ENCODE results near the gene IFIH1.

IFIH1 gene

DNA sequence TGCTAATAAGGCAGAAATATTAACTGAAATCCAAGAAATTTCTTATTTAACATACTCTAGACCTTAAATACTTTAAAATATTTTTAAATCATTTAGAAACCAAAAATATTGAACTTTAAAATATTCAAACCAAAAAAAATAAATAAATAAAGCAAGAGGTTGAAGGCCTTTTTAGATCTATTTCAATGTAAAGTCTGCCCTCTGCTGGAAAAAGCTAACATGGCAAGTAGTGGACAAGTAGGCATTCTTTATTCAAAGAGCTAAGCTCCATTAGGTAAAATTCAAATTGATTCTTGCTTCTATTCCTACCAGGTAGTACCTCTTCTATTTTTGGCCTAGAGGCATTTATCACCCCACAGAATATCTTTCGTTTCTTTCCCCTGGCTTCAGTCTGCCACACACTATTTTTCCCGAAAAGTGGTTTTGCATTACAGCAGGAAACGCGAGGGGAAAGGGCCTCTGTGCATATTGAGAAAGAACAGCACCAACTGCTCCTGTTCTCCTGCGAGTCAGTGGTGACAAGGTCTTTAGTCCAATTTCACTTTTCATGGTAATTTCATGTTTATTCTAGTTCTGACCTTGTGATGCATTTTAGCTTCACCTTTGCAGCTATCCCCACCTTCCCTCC lies 20.4 kb downstream of the IFIH1 start:
- Histone ChIP-seq H3K79me1 (ENCODE audit: low read depth, low read length) (no peaks in the 10 kb centered on the region), H3K4ac (ENCODE audit: low read length) (no peak overlapping the region), H4K8ac (ENCODE audit: low read depth, low read length) (no peak overlapping the region), H3K9ac (ENCODE audit: low read depth, low read length, poor library complexity) (no peak overlapping the region), H3K18ac (ENCODE audit: low read length) (no peak overlapping the region), H2BK5ac (ENCODE audit: low read length) (no peak overlapping the region), H2BK15ac (ENCODE audit: low read length) (no peak overlapping the region), H3K23ac (ENCODE audit: low read depth, low read length, poor library complexity) (no peak overlapping the region), H3K27ac (replicated peaks; ENCODE audit: low read length) (no peak overlapping the region), H2AFZ (ENCODE audit: low read length) (no peak overlapping the region), H3K14ac (ENCODE audit: low read length) (no peak overlapping the region), H3K36me3 (replicated peaks in 1 of 2; ENCODE audit: control insufficient read depth in 2 of 2, insufficient read depth in 2 of 2, low read length in 2 of 2) (no peaks in the 10 kb centered on the region), H4K91ac (ENCODE audit: low read depth, low read length, poor library complexity) (no peak overlapping the region), H3K9me3 (replicated peaks in 1 of 2; ENCODE audit: control insufficient read depth in 2 of 2, insufficient read depth in 1 of 2, low read depth in 1 of 2, low read length in 2 of 2) (no peaks in the 10 kb centered on the region), H2AK5ac (ENCODE audit: low read depth, low read length) (no peak overlapping the region), H2BK120ac (ENCODE audit: low read depth, low read length) (no peak overlapping the region), H2BK12ac (ENCODE audit: low read length) (no peak overlapping the region), H3K4me1 (ENCODE audit: control insufficient read depth in 2 of 2, insufficient read depth in 1 of 2, low read depth in 1 of 2, low read length in 2 of 2) (no peaks in the 10 kb centered on the region), H3K27me3 (ENCODE audit: control insufficient read depth in 3 of 3, insufficient read depth in 3 of 3, low read depth in 1 of 3, low read length in 3 of 3) (peaks cover 0 to 8% (median 0%) of the 10 kb centered on the region in 3 experiments), H3K4me3 (ENCODE audit: low read length in 2 of 2) (no peak overlapping the region), H3K4me2 (ENCODE audit: insufficient read depth, low read length, poor library complexity, severe bottlenecking) (no peak overlapping the region)
- DNase-seq (ENCODE audit: low spot score): peak; percentile 76
- WGBS, 2 donors (ENCODE audit: extremely low coverage in 2 of 2, insufficient read length in 2 of 2, insufficient replicate concordance in 1 of 2): no CpG with 5 or more reads among the region's 5 CpGs

DNA sequence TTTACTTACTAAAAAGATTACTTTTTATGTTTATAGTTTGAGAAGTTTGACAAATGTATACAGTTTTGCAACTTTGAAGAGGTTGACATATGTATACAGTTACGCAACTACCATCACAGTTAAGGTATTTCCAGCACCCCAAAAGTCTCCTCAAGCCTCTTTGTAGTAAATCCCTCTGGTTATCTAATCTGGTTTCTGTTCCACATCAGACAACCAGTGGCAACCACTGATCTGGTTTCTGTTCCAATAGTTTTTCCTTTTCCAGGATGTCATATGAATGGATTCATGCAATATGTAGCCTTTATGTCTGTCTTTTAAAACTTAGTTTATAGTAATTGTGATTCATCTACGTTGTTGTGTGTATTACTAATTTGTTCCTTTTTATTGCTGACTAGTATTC lies 23.5 kb downstream of the IFIH1 start:
- no peak overlapping the region for H4K91ac ChIP-seq (ENCODE audit: low read depth, low read length, poor library complexity)
- H3K36me3 ChIP-seq (replicated peaks in 1 of 2; ENCODE audit: control insufficient read depth in 2 of 2, insufficient read depth in 2 of 2, low read length in 2 of 2): no peaks in the 10 kb centered on the region
- H3K27ac ChIP-seq (replicated peaks; ENCODE audit: low read length): no peak overlapping the region
- no CpG with 5 or more reads among the region's 2 CpGs for WGBS, 2 donors (ENCODE audit: extremely low coverage in 2 of 2, insufficient read length in 2 of 2, insufficient replicate concordance in 1 of 2)
- H3K4me1 ChIP-seq (ENCODE audit: control insufficient read depth in 2 of 2, insufficient read depth in 1 of 2, low read depth in 1 of 2, low read length in 2 of 2): no peaks in the 10 kb centered on the region
- H2BK12ac ChIP-seq (ENCODE audit: low read length): no peak overlapping the region
- no peak overlapping the region for H3K4me2 ChIP-seq (ENCODE audit: insufficient read depth, low read length, poor library complexity, severe bottlenecking)
- no peaks in the 10 kb centered on the region for H3K9me3 ChIP-seq (replicated peaks in 1 of 2; ENCODE audit: control insufficient read depth in 2 of 2, insufficient read depth in 1 of 2, low read depth in 1 of 2, low read length in 2 of 2)
- H3K18ac ChIP-seq (ENCODE audit: low read length): no peak overlapping the region
- no peak overlapping the region for H2AFZ ChIP-seq (ENCODE audit: low read length)
- H3K4me3 ChIP-seq (ENCODE audit: low read length in 2 of 2): no peak overlapping the region
- no peak overlapping the region for H2BK15ac ChIP-seq (ENCODE audit: low read length)
- H3K27me3 ChIP-seq (ENCODE audit: control insufficient read depth in 3 of 3, insufficient read depth in 3 of 3, low read depth in 1 of 3, low read length in 3 of 3): peaks cover 0 to 8% (median 0%) of the 10 kb centered on the region in 3 experiments
- no peak for DNase-seq (ENCODE audit: low spot score)
- no peak overlapping the region for H3K14ac ChIP-seq (ENCODE audit: low read length)
- H3K79me1 ChIP-seq (ENCODE audit: low read depth, low read length): no peaks in the 10 kb centered on the region
- H3K23ac ChIP-seq (ENCODE audit: low read depth, low read length, poor library complexity): no peak overlapping the region
- no peak overlapping the region for H2BK5ac ChIP-seq (ENCODE audit: low read length)
- H2BK120ac ChIP-seq (ENCODE audit: low read depth, low read length): no peak overlapping the region
- H3K9ac ChIP-seq (ENCODE audit: low read depth, low read length, poor library complexity): no peak overlapping the region
- no peak overlapping the region for H3K4ac ChIP-seq (ENCODE audit: low read length)
- no peak overlapping the region for H4K8ac ChIP-seq (ENCODE audit: low read depth, low read length)
- no peak overlapping the region for H2AK5ac ChIP-seq (ENCODE audit: low read depth, low read length)

GRCh38 chr2:162293122-162293786 lies 25.2 kb downstream of the IFIH1 start:
- no peak for DNase-seq (ENCODE audit: low spot score)
- Histone ChIP-seq H3K4ac (ENCODE audit: low read length) (no peak overlapping the region), H3K27me3 (ENCODE audit: control insufficient read depth in 3 of 3, insufficient read depth in 3 of 3, low read depth in 1 of 3, low read length in 3 of 3) (no peaks in the 10 kb centered on the region), H4K8ac (ENCODE audit: low read depth, low read length) (no peak overlapping the region), H3K4me1 (ENCODE audit: control insufficient read depth in 2 of 2, insufficient read depth in 1 of 2, low read depth in 1 of 2, low read length in 2 of 2) (no peaks in the 10 kb centered on the region), H2BK15ac (ENCODE audit: low read length) (no peak overlapping the region), H2AFZ (ENCODE audit: low read length) (no peak overlapping the region), H3K14ac (ENCODE audit: low read length) (no peak overlapping the region), H2BK120ac (ENCODE audit: low read depth, low read length) (no peak overlapping the region), H3K27ac (replicated peaks; ENCODE audit: low read length) (no peak overlapping the region), H4K91ac (ENCODE audit: low read depth, low read length, poor library complexity) (no peak overlapping the region), H2BK5ac (ENCODE audit: low read length) (no peak overlapping the region), H3K4me2 (ENCODE audit: insufficient read depth, low read length, poor library complexity, severe bottlenecking) (no peak overlapping the region), H3K79me1 (ENCODE audit: low read depth, low read length) (no peaks in the 10 kb centered on the region), H3K36me3 (replicated peaks in 1 of 2; ENCODE audit: control insufficient read depth in 2 of 2, insufficient read depth in 2 of 2, low read length in 2 of 2) (no peaks in the 10 kb centered on the region), H3K23ac (ENCODE audit: low read depth, low read length, poor library complexity) (no peak overlapping the region), H2AK5ac (ENCODE audit: low read depth, low read length) (no peak overlapping the region), H3K4me3 (ENCODE audit: low read length in 2 of 2) (no peak overlapping the region), H2BK12ac (ENCODE audit: low read length) (no peak overlapping the region), H3K18ac (ENCODE audit: low read length) (no peak overlapping the region), H3K9ac (ENCODE audit: low read depth, low read length, poor library complexity) (no peak overlapping the region), H3K9me3 (replicated peaks in 1 of 2; ENCODE audit: control insufficient read depth in 2 of 2, insufficient read depth in 1 of 2, low read depth in 1 of 2, low read length in 2 of 2) (no peaks in the 10 kb centered on the region)
- no CpG with 5 or more reads among the region's 2 CpGs for WGBS, 2 donors (ENCODE audit: extremely low coverage in 2 of 2, insufficient read length in 2 of 2, insufficient replicate concordance in 1 of 2)

DNA sequence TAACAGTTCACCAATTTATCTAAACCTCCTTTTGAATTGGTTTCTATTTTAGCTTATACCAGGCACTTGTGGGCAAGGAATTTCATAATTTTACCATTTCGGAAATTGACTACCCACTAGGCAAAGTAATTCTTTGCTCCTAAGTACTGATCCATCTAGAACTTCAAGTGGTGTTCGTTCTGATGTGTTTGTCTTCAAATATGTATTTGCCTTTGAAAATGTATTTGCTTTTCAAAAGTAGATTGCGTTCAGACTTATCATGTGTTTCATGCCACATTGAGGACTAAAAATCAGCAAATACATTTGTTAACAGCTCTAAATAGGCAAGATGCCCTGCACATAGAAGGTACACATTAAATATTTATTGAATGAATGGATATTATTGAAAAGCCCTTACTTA lies 26.7 kb downstream of the IFIH1 start:
- no peak overlapping the region for H3K4me3 ChIP-seq (ENCODE audit: low read length in 2 of 2)
- H3K27ac ChIP-seq (replicated peaks; ENCODE audit: low read length): no peak overlapping the region
- no peaks in the 10 kb centered on the region for H3K79me1 ChIP-seq (ENCODE audit: low read depth, low read length)
- no peak overlapping the region for H2BK15ac ChIP-seq (ENCODE audit: low read length)
- H2BK120ac ChIP-seq (ENCODE audit: low read depth, low read length): no peak overlapping the region
- no peak overlapping the region for H2BK5ac ChIP-seq (ENCODE audit: low read length)
- H3K4me2 ChIP-seq (ENCODE audit: insufficient read depth, low read length, poor library complexity, severe bottlenecking): no peak overlapping the region
- no CpG with 5 or more reads among the region's 3 CpGs for WGBS, 2 donors (ENCODE audit: extremely low coverage in 2 of 2, insufficient read length in 2 of 2, insufficient replicate concordance in 1 of 2)
- no peak overlapping the region for H4K91ac ChIP-seq (ENCODE audit: low read depth, low read length, poor library complexity)
- H3K4me1 ChIP-seq (ENCODE audit: control insufficient read depth in 2 of 2, insufficient read depth in 1 of 2, low read depth in 1 of 2, low read length in 2 of 2): no peaks in the 10 kb centered on the region
- H4K8ac ChIP-seq (ENCODE audit: low read depth, low read length): no peak overlapping the region
- no peak overlapping the region for H3K23ac ChIP-seq (ENCODE audit: low read depth, low read length, poor library complexity)
- no peak overlapping the region for H3K9ac ChIP-seq (ENCODE audit: low read depth, low read length, poor library complexity)
- no peak for DNase-seq (ENCODE audit: low spot score)
- H3K36me3 ChIP-seq (replicated peaks in 1 of 2; ENCODE audit: control insufficient read depth in 2 of 2, insufficient read depth in 2 of 2, low read length in 2 of 2): no peaks in the 10 kb centered on the region
- no peak overlapping the region for H2AK5ac ChIP-seq (ENCODE audit: low read depth, low read length)
- no peak overlapping the region for H2BK12ac ChIP-seq (ENCODE audit: low read length)
- H3K27me3 ChIP-seq (ENCODE audit: control insufficient read depth in 3 of 3, insufficient read depth in 3 of 3, low read depth in 1 of 3, low read length in 3 of 3): no peaks in the 10 kb centered on the region
- no peak overlapping the region for H2AFZ ChIP-seq (ENCODE audit: low read length)
- no peaks in the 10 kb centered on the region for H3K9me3 ChIP-seq (replicated peaks in 1 of 2; ENCODE audit: control insufficient read depth in 2 of 2, insufficient read depth in 1 of 2, low read depth in 1 of 2, low read length in 2 of 2)
- no peak overlapping the region for H3K18ac ChIP-seq (ENCODE audit: low read length)
- no peak overlapping the region for H3K14ac ChIP-seq (ENCODE audit: low read length)
- H3K4ac ChIP-seq (ENCODE audit: low read length): no peak overlapping the region

All from neuronal stem cell (in vitro differentiated cells).